Upper lobe of left lung (tissue), 6 donors: ENCODE data around the gene HERC2. TPM values are rescaled to one million over a fixed set of nuclear protein-coding genes. Genes with fewer than 3 reads are reported as not detected.

Source experiments
- ATAC-seq, 2 donors: fragments of 200-7000 bp; cut with Tn5 transposase; one replicate each; pipeline ENCODE4 v1.9.1; 2022; ENCODE audit warnings: mild to moderate bottlenecking in 2 of 2, moderate library complexity in 2 of 2; ENCODE audit not compliant: low FRiP score in 2 of 2
- DNase-seq, 2 donors: peaks; one replicate each; pipeline ENCODE4 v3.0.0-alpha.2; 2019 to 2020
- H3K27ac ChIP-seq, 4 donors: fragments of 200-600 bp; sonication (generic); one replicate each; pipeline ENCODE4 v1.5.1; 2016 to 2019
- H3K27me3 ChIP-seq, 4 donors: fragments of 200-600 bp; sonication (generic); one replicate each; pipeline ENCODE4 v1.5.1; 2017 to 2019
- H3K36me3 ChIP-seq, 4 donors: fragments of 200-600 bp; sonication (generic); one replicate each; pipeline ENCODE4 v1.5.1; 2016 to 2019
- H3K4me1 ChIP-seq, 4 donors: fragments of 200-600 bp; sonication (generic); one replicate each; pipeline ENCODE4 v1.5.1; 2018 to 2019
- H3K4me3 ChIP-seq, 4 donors: fragments of 200-600 bp; sonication (generic); one replicate each; pipeline ENCODE4 v1.5.1; 2017 to 2019; ENCODE audit warnings: mild to moderate bottlenecking in 2 of 4, moderate library complexity in 1 of 4
- H3K9me3 ChIP-seq, 4 donors: fragments of 200-600 bp; sonication (generic); one replicate each; pipeline ENCODE4 v1.5.1; 2018 to 2019
- EP300 ChIP-seq, 4 donors: sonication (generic); formaldehyde crosslinking; IDR thresholded peaks; one replicate each; pipeline ENCODE4 v1.5.1; 2017; ENCODE audit warnings: antibody characterized with exemption in 4 of 4, control low read depth in 2 of 4
- POLR2A ChIP-seq, 4 donors: fragments of 450-650 bp; IDR thresholded peaks; one replicate each; pipeline ENCODE4 v1.5.1; 2016 to 2017; ENCODE audit warnings: antibody characterized with exemption in 4 of 4, mild to moderate bottlenecking in 2 of 4
- POLR2AphosphoS5 ChIP-seq, 2 donors: sonication (generic); formaldehyde crosslinking; IDR thresholded peaks; one replicate each; pipeline ENCODE4 v1.5.1; 2017; ENCODE audit warnings: antibody characterized with exemption in 2 of 2
- WGBS, 2 donors: methylation state at CpG; one replicate each; pipeline ENCODE4 v1.1.5; 2017 to 2018; 5-methylcytosine and 5-hydroxymethylcytosine counted together
- total RNA-seq, 6 donors: library from RNA; depleted of rRNA in 4 of 6; stranded (reverse); fragments of >200 nt in 4 of 6; gene quantifications; one replicate each; pipeline versions ENCODE4 v1.1.0 to v1.2.1, GENCODE V29; 2016 to 2021
- TF ChIP-seq, protein P1 (sequence below), 6 experiments: fragments of 450-650 bp in 4 of 6; fragments of 200-600 bp in 2 of 6; sonication (generic) in 2 of 6; IDR thresholded peaks; one replicate each; pipeline ENCODE4 v1.5.1; 2016 to 2019; ENCODE audit warnings: antibody characterized with exemption in 6 of 6
- donor health status: DM: no; HTN: no; CAD: no; lungs with moderate emphysema.
- donor health status: DM: no; HTN: yes; CAD: no; lungs with severe emphysema.

HERC2 gene
- total RNA-seq, 6 donors from 2014 or later, result 48.6 to 113 (median 53.4) TPM

DNA sequence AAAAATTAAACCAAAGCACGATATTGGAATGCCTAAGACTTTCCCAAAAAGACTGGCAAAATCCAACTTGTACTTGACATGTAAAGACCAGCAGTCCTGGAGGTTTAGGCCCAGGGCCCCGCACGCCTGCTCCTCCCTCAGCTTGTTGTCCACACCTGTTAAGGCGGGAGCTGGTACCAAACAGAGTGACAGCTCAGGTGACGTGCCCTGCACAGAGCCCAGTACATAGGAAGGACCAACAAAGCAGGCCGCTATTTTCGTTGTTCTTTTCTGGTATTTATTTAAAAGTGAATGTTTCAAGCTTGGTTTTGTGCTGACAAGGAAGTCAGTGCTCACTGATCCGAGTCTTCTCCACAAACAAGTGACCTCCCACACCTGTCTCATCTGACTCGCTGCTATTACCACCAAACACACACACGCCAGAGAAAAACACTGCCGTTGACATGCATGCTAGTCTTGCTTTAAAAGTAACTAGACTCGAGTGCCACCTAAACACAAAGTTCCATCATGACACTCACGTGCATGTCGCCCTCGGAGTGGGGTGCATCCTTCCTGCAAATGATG lies 50.2 kb downstream of the HERC2 start:
- peaks cover 8 to 79% (median 61%) of the 10 kb centered on the region in 4 donors for H3K36me3 ChIP-seq

DNA sequence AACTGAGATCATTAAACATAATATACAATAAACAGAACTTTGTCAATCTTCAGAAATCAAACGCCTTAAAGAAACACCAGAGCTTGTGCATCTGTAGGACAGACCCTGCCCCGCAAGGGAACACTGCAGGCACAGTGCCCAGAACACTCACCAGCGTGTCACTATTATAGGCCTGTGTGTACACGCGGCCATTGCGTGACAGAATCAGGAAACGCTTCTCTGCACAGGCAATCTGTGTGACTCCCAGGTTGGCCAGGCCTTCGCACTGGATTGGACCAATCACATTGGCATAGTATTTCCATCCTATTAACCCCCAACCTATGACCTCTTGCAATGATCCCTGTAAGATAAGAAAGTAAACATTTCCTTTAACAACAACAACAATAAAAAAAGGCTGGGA lies 52.9 kb downstream of the HERC2 start:
- Histone ChIP-seq H3K27me3 (no peaks in the 10 kb centered on the region), H3K9me3 (no peaks in the 10 kb centered on the region), H3K27ac (no peak overlapping the region), H3K4me3 (no peak overlapping the region), H3K36me3 (peaks cover 8 to 97% (median 69%) of the 10 kb centered on the region in 4 donors), H3K4me1 (no peaks in the 10 kb centered on the region)
- ATAC-seq (no peak), DNase-seq (no peak)
- TF ChIP-seq POLR2A (IDR thresholded peaks at IDR 0.05) (no peak), EP300 (IDR thresholded peaks at IDR 0.05) (no peak), POLR2AphosphoS5 (IDR thresholded peaks at IDR 0.05) (no peak)
- TF ChIP-seq, protein P1, sequence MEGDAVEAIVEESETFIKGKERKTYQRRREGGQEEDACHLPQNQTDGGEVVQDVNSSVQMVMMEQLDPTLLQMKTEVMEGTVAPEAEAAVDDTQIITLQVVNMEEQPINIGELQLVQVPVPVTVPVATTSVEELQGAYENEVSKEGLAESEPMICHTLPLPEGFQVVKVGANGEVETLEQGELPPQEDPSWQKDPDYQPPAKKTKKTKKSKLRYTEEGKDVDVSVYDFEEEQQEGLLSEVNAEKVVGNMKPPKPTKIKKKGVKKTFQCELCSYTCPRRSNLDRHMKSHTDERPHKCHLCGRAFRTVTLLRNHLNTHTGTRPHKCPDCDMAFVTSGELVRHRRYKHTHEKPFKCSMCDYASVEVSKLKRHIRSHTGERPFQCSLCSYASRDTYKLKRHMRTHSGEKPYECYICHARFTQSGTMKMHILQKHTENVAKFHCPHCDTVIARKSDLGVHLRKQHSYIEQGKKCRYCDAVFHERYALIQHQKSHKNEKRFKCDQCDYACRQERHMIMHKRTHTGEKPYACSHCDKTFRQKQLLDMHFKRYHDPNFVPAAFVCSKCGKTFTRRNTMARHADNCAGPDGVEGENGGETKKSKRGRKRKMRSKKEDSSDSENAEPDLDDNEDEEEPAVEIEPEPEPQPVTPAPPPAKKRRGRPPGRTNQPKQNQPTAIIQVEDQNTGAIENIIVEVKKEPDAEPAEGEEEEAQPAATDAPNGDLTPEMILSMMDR (IDR thresholded peaks at IDR 0.05), result no peak
- WGBS, 2 donors, result 87 to 93% methylated on average over 8 of the region's 8 CpGs

More for the DNA sequence above, 50.2 kb downstream of the HERC2 start:
- Histone ChIP-seq H3K9me3 (no peaks in the 10 kb centered on the region), H3K27me3 (no peaks in the 10 kb centered on the region), H3K4me1 (no peaks in the 10 kb centered on the region), H3K4me3 (no peak overlapping the region), H3K27ac (no peak overlapping the region)
- no peak for TF ChIP-seq EP300 (IDR thresholded peaks at IDR 0.05)
- TF ChIP-seq POLR2AphosphoS5 (IDR thresholded peaks at IDR 0.05), result no peak
- TF ChIP-seq, protein P1 (IDR thresholded peaks at IDR 0.05), result no peak
- no peak for TF ChIP-seq POLR2A (IDR thresholded peaks at IDR 0.05)
- ATAC-seq (no peak), DNase-seq (no peak)
- 95 to 97% methylated on average over 15 of the region's 15 CpGs for WGBS, 2 donors

- TF ChIP-seq, protein P1 (IDR thresholded peaks at IDR 0.05), result no peak
- no peak for TF ChIP-seq POLR2A (IDR thresholded peaks at IDR 0.05)
- TF ChIP-seq EP300 (IDR thresholded peaks at IDR 0.05), result no peak
- no peak for TF ChIP-seq POLR2AphosphoS5 (IDR thresholded peaks at IDR 0.05)
- Histone ChIP-seq H3K9me3 (no peaks in the 10 kb centered on the region), H3K4me1 (no peaks in the 10 kb centered on the region), H3K27me3 (no peaks in the 10 kb centered on the region), H3K27ac (no peak overlapping the region), H3K4me3 (no peak overlapping the region), H3K36me3 (peaks cover 8 to 99% (median 64%) of the 10 kb centered on the region in 4 donors)
- DNase-seq (no peak), ATAC-seq (no peak)
Observed at GRCh38 chr15:28267727-28268126, 54.3 kb downstream of the HERC2 start.

DNA sequence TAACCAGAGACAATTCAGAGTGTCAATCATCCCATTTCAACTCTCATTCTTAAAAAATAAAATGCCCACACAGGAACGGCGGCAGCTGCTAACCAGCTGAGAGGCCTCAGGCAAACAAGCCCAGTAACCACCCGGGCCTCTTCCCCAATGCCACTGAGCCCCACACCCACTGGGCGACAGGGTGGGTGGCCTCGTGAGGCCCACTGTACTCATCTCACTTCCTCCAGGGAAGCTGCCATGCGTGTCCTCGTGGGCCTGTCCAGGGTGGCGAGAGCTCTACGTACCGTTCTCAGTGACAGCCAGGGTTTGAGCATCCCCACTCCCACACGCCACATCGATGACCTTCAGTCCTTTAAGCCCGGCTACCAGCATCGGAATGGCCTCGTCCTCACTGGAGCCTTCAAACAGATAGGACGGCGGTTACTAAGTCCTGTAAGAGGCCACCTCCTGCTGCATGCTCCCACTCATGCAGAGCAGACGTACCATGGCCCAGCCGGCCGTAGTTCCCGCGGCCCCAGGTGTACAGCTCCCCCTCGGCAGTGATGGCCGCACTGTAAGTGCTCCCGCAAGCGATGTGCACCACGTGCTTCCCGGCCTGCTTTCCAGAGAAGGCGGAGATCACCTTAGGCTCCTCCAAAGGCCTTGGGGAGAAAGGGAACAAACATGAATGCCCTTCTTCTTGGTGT lies 56.5 kb downstream of the HERC2 start:
- TF ChIP-seq EP300 (IDR thresholded peaks at IDR 0.05) (no peak), POLR2AphosphoS5 (IDR thresholded peaks at IDR 0.05) (no peak), POLR2A (IDR thresholded peaks at IDR 0.05) (no peak)
- TF ChIP-seq, protein P1 (IDR thresholded peaks at IDR 0.05), result no peak
- no peaks in the 10 kb centered on the region for H3K27me3 ChIP-seq
- peak in 1 of 2 donors; percentile 28 for ATAC-seq
- peak in 1 of 2 donors; percentile 66 for DNase-seq
- H3K4me1 ChIP-seq, result no peaks in the 10 kb centered on the region
- WGBS, 2 donors, result 93 to 95% methylated on average over 14 to 28 of the region's 29 CpGs
- H3K9me3 ChIP-seq, result no peaks in the 10 kb centered on the region
- H3K27ac ChIP-seq, result no peak overlapping the region
- peaks cover 5 to 84% (median 51%) of the 10 kb centered on the region in 4 donors for H3K36me3 ChIP-seq
- no peak overlapping the region for H3K4me3 ChIP-seq
